ENCODE data around the gene ABCB10.
"Not testable (repeated sequence)": the region's sequence is repeated elsewhere in the genome, so short reads cannot be mapped to it uniquely, and the experiment has no call there.

Gene ABCB10

GRCh38 chr1:229538945-229539344 is 19.6 kb downstream of the ABCB10 start:
- Histone ChIP-seq H3K36me3 (peaks cover 95% of the 10 kb centered on the region), H3K9me3 (no peaks in the 10 kb centered on the region), H3K27me3 (no peaks in the 10 kb centered on the region), H4K20me1 (no peaks in the 10 kb centered on the region), H3K4me2 (no peak overlapping the region), H3K4me1 (no peaks in the 10 kb centered on the region), H3K9ac (no peak overlapping the region), H3K4me3 (no peak overlapping the region), H3K27ac (no peak overlapping the region)
- TF ChIP-seq Cebpa-rat (IDR thresholded peaks at IDR 0.05): no peak

GRCh38 chr1:229537894-229538293 is 20.6 kb downstream of the ABCB10 start:
- TF ChIP-seq Cebpa-rat (IDR thresholded peaks at IDR 0.05): no peak
- Histone ChIP-seq H3K4me2 (no peak overlapping the region), H4K20me1 (no peaks in the 10 kb centered on the region), H3K36me3 (peaks cover 96% of the 10 kb centered on the region), H3K4me3 (no peak overlapping the region), H3K4me1 (no peaks in the 10 kb centered on the region), H3K9ac (no peak overlapping the region), H3K27me3 (no peaks in the 10 kb centered on the region), H3K27ac (no peak overlapping the region), H3K9me3 (no peaks in the 10 kb centered on the region)

DNA sequence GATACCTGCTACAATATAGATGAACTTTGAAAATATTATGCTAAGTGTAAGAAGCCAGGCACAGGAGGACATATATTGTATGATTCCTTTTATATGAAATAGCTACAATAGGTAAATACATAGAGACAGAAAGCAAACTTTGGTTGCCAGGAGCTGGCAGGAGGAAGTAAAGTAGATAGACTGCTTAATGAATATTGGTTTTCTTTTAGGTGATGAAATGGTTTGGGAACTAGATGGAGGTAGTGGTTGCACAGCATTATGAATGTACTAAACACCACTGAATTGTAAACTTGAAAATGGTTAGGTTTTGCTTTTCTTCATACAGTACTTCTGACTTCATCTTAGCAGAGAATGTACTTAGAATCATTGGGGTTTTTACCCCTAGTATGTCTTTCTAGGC is 21.5 kb downstream of the ABCB10 start:
- no peaks in the 10 kb centered on the region for H3K4me1 ChIP-seq
- H4K20me1 ChIP-seq: no peaks in the 10 kb centered on the region
- no peaks in the 10 kb centered on the region for H3K27me3 ChIP-seq
- no peak overlapping the region for H3K27ac ChIP-seq
- no peak for TF ChIP-seq Cebpa-rat (IDR thresholded peaks at IDR 0.05)
- H3K4me3 ChIP-seq: no peak overlapping the region
- H3K9me3 ChIP-seq: no peaks in the 10 kb centered on the region
- peaks cover 95% of the 10 kb centered on the region for H3K36me3 ChIP-seq
- H3K4me2 ChIP-seq: no peak overlapping the region
- H3K9ac ChIP-seq: no peak overlapping the region

DNA sequence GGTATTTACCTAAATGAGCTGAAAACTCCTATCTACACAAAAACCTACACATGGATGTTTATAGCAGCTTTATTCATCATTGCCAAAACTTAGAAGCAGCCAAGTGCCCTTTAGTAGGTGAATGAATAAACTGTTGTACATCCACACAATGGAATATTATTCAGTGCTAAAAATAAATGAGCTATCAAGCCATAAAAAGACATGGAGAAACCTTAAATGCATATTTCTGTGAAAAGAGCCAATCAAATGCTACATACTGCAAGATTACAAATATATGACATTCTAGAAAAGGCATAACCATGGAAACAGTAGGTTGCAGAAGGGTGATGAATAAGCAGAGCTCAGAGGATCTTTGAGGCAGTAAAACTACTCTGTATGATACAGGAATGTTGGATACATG is 23.3 kb downstream of the ABCB10 start:
- no peak overlapping the region for H3K4me3 ChIP-seq
- peaks cover 95% of the 10 kb centered on the region for H3K36me3 ChIP-seq
- H4K20me1 ChIP-seq: no peaks in the 10 kb centered on the region

DNA sequence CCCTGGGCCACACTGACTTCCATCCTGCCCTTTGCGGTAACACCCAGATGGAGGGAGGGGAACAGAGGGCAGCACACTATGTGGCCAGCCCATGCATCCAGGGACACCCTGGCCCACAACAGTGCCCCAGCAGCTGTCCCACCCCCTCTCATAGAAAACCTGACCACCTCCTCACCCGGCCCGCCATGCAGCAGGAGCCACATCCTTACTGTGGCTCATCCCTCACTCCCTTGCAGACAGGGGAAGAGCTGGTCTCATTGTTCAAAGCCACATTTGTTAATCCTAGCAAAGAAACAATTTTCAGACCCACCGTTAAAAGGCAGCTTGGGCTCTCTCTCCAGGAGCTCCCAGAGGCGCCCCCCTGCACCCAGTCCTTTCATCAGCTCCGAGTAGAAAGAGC is 27.2 kb downstream of the ABCB10 start:
- Histone ChIP-seq H3K9ac (no peak overlapping the region), H3K9me3 (no peaks in the 10 kb centered on the region), H3K27me3 (no peaks in the 10 kb centered on the region), H3K4me2 (no peak overlapping the region), H4K20me1 (no peaks in the 10 kb centered on the region), H3K4me3 (no peak overlapping the region), H3K36me3 (peaks cover 91% of the 10 kb centered on the region), H3K4me1 (no peaks in the 10 kb centered on the region), H3K27ac (no peak overlapping the region)
- no peak for TF ChIP-seq Cebpa-rat (IDR thresholded peaks at IDR 0.05)

More for the DNA sequence above, 23.3 kb downstream of the ABCB10 start:
- Histone ChIP-seq H3K27ac (no peak overlapping the region), H3K27me3 (no peaks in the 10 kb centered on the region), H3K9me3 (no peaks in the 10 kb centered on the region), H3K4me1 (no peaks in the 10 kb centered on the region), H3K9ac (no peak overlapping the region), H3K4me2 (no peak overlapping the region)
- no peak for TF ChIP-seq Cebpa-rat (IDR thresholded peaks at IDR 0.05)

DNA sequence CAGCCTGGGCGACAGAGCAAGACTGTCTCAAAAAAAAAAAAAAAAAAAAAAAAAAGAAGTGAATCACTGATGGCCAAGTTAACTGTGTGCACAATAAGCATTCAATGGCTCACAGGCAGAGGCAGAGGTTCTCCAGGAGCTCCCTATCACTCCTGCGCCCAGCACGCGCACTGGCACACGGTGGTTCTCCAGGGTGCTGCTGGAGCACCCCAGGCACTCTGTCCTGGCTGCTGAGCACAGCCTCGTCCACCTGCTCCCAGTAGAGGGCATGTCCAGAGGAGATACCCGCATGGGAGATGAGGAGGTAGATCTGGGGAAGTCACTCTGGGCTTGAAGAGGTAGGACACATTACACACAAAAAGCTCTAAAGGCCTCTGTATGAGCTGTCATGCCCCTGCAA is 28.9 kb downstream of the ABCB10 start:
- no peaks in the 10 kb centered on the region for H3K27me3 ChIP-seq
- H3K4me3 ChIP-seq: no peak overlapping the region
- no peak overlapping the region for H3K9ac ChIP-seq
- TF ChIP-seq Cebpa-rat (IDR thresholded peaks at IDR 0.05): no peak
- peaks cover 90% of the 10 kb centered on the region for H3K36me3 ChIP-seq
- no peak overlapping the region for H3K27ac ChIP-seq
- no peaks in the 10 kb centered on the region for H4K20me1 ChIP-seq
- H3K4me2 ChIP-seq: no peak overlapping the region
- H3K9me3 ChIP-seq: no peaks in the 10 kb centered on the region
- H3K4me1 ChIP-seq: no peaks in the 10 kb centered on the region

DNA sequence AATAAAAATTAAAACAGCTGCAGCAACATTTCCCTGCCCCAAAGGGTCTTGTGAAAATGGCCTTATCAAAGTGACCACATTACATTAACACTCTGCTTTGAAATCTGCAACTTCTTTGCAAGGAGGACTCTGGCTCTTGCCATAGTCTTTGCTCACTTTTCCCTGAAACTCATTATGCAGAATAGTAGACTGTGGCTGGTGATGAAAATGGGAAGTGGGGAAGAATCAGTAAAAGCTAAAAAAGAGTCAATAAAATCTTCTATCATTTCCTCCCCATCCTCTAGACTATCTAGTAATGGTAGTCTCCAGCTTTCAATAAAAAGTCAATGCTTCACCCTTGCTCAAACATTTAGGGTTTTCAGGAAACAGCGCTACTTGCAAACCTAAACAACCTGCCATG is 31.8 kb downstream of the ABCB10 start:
- TF ChIP-seq Cebpa-rat (IDR thresholded peaks at IDR 0.05): no peak
- peaks cover 93% of the 10 kb centered on the region for H3K36me3 ChIP-seq

DNA sequence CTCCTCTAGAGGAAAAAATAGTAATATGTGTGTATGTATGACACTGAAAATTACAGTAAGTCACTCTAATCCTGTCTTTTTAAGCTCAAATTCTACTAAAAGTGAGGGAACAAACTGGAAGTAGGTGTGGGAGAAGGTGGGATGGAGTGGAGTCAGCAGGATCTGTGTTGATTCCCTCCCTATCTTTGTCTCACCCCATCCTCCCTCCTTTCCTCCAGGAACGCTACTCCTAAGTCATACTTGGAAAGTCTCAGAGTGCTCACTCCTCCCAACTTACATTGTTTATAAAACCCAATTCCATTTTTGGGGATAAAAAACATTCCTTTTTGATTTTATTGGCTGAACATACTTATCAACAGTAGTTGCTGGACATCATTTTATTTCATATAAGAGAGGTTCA is 35.5 kb downstream of the ABCB10 start:
- Histone ChIP-seq H3K27me3 (no peaks in the 10 kb centered on the region), H3K9ac (no peak overlapping the region), H4K20me1 (no peaks in the 10 kb centered on the region), H3K27ac (no peak overlapping the region), H3K4me1 (no peaks in the 10 kb centered on the region), H3K9me3 (no peaks in the 10 kb centered on the region), H3K36me3 (peaks cover 71% of the 10 kb centered on the region), H3K4me2 (no peak overlapping the region), H3K4me3 (no peak overlapping the region)
- no peak for TF ChIP-seq Cebpa-rat (IDR thresholded peaks at IDR 0.05)

More for the DNA sequence above, 31.8 kb downstream of the ABCB10 start:
- Histone ChIP-seq H3K27me3 (no peaks in the 10 kb centered on the region), H3K4me3 (no peak overlapping the region), H4K20me1 (no peaks in the 10 kb centered on the region), H3K4me2 (no peak overlapping the region), H3K27ac (no peak overlapping the region), H3K9me3 (no peaks in the 10 kb centered on the region), H3K4me1 (no peaks in the 10 kb centered on the region), H3K9ac (no peak overlapping the region)

- Histone ChIP-seq H4K20me1 (no peaks in the 10 kb centered on the region), H3K4me2 (no peak overlapping the region), H3K27me3 (no peaks in the 10 kb centered on the region), H3K4me1 (peaks cover 4% of the 10 kb centered on the region), H3K9ac (no peak overlapping the region), H3K9me3 (no peaks in the 10 kb centered on the region), H3K4me3 (no peak overlapping the region), H3K36me3 (peaks cover 11% of the 10 kb centered on the region; the same call in 1 of the 2 replicates), H3K27ac (no peak overlapping the region)
- no peak for TF ChIP-seq Cebpa-rat (IDR thresholded peaks at IDR 0.05)
Observed at GRCh38 chr1:229514578-229515275, 43.8 kb downstream of the ABCB10 start.

DNA sequence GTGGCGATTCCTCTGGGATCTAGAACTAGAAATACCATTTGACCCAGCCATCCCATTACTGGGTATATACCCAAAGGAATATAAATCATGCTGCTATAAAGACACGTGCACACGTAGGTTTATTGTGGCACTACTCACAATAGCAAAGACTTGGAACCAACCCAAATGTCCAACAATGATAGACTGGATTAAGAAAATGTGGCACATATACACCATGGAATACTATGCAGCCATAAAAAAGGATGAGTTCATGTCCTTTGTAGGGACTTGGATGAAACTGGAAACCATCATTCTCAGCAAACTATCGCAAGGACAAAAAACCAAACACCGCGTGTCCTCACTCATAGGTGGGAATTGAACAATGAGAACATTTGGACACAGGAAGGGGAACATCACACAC is 46.9 kb downstream of the ABCB10 start:
- not testable (repeated sequence) for H3K9ac ChIP-seq, H3K4me3 ChIP-seq, H3K9me3 ChIP-seq, H3K27me3 ChIP-seq, H3K36me3 ChIP-seq, H3K4me2 ChIP-seq, H4K20me1 ChIP-seq, H3K27ac ChIP-seq
- peaks cover 26% of the 10 kb centered on the region for H3K4me1 ChIP-seq

DNA sequence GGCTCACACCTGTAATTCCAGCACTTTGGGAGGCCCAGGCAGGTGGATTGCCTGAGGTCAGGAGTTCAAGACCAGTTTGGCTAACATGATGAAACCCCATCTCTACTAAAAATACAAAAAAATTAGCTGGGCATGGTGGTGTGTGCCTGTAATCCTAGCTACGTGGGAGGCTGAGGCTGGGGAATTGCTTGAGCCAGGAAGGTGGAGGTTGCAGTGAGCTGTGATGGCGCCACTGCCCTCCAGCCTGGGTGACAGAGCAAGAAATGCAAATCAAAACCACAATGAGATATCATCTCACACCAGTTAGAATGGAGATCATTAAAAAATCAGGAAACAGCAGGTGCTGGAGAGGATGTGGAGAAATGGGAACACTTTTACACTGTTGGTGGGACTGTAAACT is 47.3 kb downstream of the ABCB10 start:
- peaks cover 30% of the 10 kb centered on the region for H3K4me1 ChIP-seq
- H3K27me3 ChIP-seq, H3K9me3 ChIP-seq, H3K4me2 ChIP-seq, H3K4me3 ChIP-seq, H3K9ac ChIP-seq, H3K36me3 ChIP-seq, H3K27ac ChIP-seq, H4K20me1 ChIP-seq: not testable (repeated sequence)
